Measurements from ENCODE around the gene QPCTL.

QPCTL gene

DNA sequence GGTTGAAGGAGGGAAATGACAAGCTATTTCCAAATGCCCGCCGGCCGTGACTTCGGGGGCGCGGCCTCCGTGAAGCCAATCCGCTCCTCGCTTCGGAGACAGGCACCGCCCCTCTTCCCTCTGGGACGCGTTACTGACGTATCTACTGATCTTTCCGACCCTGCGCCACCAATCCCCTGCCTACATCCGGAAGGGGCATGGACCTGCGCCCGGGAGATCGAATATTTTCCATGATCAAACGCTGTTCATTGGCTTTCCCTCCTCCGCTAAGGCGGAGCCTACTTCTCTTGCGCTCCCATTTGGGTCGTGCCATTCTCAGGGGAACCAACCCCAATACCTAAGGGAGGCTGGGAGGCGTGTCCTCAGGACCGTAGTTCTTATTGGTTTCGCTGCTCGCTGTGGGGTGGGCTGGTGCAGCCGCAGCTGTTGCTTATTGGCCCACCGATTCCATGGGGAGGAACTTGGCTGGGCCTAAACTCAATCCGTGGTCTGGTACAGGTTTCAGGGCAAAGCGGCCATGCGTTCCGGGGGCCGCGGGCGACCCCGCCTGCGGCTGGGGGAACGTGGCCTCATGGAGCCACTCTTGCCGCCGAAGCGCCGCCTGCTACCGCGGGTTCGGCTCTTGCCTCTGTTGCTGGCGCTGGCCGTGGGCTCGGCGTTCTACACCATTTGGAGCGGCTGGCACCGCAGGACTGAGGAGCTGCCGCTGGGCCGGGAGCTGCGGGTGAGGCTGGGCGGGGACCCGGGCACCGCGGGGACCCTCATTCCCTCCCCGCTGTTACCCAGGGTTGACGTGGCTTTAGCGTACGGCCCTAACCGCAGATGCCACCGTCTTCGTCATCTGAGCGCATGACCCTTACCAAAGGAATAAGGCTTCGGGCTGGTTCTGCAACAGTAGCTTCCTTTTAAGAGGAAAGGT lies at the start of gene QPCTL:
Gene QPCTL, plus strand, starts transcription at position 480 of the 919 bp plus-strand sequence. Its CDS starts 38 bp downstream, at position 518.
- DNase-seq (ENCODE audit: low read depth, low spot score) = peak; percentile 100

GRCh38 chr19:45643024-45643926 lies 49.2 kb upstream of the QPCTL start:
- DNase-seq (ENCODE audit: low read depth, low spot score) = no peak

GRCh38 chr19:45643927-45644771 lies 48.3 kb upstream of the QPCTL start:
- DNase-seq (ENCODE audit: low read depth, low spot score) = no peak

GRCh38 chr19:45645068-45645630 lies 47.3 kb upstream of the QPCTL start:
- DNase-seq (ENCODE audit: low read depth, low spot score) = no peak

GRCh38 chr19:45645631-45646344 lies 46.7 kb upstream of the QPCTL start:
- peak; percentile 82 for DNase-seq (ENCODE audit: low read depth, low spot score)

GRCh38 chr19:45646345-45646698 lies 46.1 kb upstream of the QPCTL start:
- no peak for DNase-seq (ENCODE audit: low read depth, low spot score)

DNA sequence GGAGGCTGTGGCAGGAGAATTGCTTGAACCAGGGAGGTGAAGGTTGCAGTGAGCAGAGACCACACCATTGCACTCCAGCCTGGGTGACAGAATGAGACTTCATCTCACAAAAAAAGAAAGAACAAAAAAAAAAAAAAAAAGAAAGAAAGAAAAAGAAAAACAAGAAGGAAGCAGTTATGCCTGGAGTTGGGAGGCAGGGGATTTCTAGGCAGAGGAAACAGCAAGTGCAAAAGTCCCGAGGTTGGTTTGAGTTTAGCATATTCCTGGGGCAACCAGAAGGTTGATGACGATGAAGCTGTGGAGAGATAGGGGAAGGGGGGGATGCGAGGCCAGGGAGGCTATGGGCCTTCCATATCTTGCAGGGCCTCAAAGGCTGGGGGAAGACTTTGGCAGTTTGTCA lies 41.7 kb upstream of the QPCTL start:
- DNase-seq (ENCODE audit: low read depth, low spot score) = no peak

GRCh38 chr19:45653634-45654033 lies 38.8 kb upstream of the QPCTL start:
- no peak for DNase-seq (ENCODE audit: low read depth, low spot score)

DNA sequence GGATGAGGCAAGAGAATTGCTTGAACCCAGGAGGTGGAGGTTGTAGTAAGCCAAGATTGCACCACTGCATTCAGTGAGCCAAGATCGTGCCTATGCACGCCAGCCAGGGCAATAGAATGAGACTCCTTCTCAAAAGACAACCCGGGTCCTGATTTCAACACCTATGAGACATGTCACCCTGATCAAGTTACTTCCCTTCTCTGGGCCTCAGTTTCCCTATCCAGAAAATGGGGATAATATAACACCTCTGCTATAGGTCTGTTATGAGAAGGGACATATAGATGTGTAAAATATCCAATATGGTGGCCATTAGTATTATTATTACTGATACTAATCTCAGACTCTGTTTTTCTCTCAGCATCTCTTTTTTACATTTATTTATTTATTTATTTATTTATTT lies 37.4 kb upstream of the QPCTL start:
- DNase-seq (ENCODE audit: low read depth, low spot score) = no peak

DNA sequence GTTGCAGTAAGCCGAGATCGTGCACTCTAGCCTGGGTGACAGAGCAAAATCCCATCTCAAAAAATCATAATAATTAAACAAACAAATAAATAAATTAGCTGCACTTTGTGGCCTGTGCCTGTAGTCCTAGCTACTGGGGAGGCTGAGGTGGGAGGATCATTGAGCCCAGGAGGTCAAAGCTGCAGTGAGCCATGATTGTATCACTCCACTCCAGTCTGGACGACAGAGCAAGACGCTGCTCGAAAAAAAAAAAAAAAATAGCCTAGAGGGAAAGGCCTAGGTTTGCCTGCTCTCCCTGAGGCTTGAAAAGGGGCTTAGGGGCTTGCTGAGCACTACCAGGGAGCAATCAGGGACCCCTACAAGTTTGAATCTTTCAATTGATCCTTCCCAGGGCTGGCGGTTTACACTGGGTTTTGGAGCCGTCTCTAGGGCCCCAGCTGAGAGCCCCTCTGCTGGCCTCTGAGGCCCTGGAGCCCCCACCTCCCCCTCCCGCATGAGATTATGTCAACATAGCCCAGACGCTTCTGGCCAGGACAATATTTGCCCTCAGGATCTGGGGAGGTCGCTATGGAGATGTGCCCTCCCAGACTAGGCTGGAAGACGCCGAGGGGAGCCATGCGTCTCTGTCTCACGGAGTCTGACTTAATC lies 34.8 kb upstream of the QPCTL start:
- no peak for DNase-seq (ENCODE audit: low read depth, low spot score)

- DNase-seq (ENCODE audit: low read depth, low spot score) = no peak
Observed at GRCh38 chr19:45659096-45659729, 33.3 kb upstream of the QPCTL start.

GRCh38 chr19:45660636-45661035 lies 31.8 kb upstream of the QPCTL start:
- DNase-seq (ENCODE audit: low read depth, low spot score) = no peak

GRCh38 chr19:45663800-45664199 lies 28.7 kb upstream of the QPCTL start:
- no peak for DNase-seq (ENCODE audit: low read depth, low spot score)

DNA sequence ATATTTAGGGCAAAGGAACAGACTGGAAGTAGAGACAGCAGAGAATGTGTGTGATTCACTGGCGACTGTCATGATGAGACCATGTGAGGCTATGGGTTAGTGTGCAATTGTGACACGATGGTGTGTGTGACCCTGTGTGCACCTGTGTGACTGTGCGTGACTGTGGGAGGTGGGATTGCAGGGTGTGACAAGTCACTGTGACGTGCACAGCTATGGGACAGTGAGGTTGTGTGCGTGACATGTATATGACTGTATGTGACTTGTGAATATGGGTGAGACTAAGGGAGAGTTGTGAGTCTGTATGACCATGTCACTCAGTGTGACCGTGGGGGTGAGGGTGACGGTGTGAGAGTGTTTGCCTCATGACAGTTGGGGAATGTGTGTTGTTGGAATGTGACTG lies 27.9 kb upstream of the QPCTL start:
- no peak for DNase-seq (ENCODE audit: low read depth, low spot score)

- no peak for DNase-seq (ENCODE audit: low read depth, low spot score)
Observed at GRCh38 chr19:45667620-45668341, 24.7 kb upstream of the QPCTL start, which contains the start of gene GIPR. TSS of gene GIPR (plus strand) at chr19:45668221. CDS start at chr19:45669521, 1,300 bp downstream.

- no peak for DNase-seq (ENCODE audit: low read depth, low spot score)
Observed at GRCh38 chr19:45668342-45668871, 24.1 kb upstream of the QPCTL start.

DNA sequence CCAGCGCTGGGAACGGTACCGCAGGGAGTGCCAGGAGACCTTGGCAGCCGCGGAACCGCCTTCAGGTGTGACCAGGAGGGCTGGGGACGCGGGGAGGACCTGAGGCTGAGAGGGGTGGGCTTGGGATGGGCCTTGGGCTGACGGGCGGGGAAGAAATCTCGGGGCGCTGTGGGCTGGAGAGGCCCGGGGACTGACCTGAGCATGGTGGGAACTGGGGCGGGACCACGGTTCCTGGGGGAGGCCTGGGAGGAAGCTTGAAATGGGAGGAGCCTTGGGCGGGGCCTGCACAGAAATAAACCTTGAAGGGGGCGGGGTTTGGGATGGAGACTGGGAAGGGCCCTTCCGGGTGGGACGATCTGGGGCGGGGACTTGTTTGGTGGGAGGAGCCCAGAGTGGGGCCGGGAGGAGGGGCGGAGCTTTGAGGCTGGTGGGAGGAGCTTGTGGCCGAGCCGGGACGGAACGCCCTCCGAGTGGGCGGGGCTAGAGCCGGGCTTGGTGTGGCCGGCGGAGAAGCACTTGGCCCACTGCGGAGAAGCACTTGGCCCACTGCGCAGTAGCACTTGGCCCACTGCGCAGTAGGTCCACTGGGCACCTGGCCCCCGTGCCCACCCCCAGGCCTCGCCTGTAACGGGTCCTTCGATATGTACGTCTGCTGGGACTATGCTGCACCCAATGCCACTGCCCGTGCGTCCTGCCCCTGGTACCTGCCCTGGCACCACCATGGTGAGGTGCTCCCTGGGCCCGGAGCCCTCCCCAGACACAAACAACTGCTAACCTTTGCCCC lies 21.6 kb upstream of the QPCTL start:
- DNase-seq (ENCODE audit: low read depth, low spot score) = no peak

GRCh38 chr19:45674946-45675345 lies 17.5 kb upstream of the QPCTL start:
- no peak for DNase-seq (ENCODE audit: low read depth, low spot score)

Measured in brain pericyte (primary cell).